Breast epithelium (tissue), 4 donors: ENCODE data around the gene GCSH. TPM values are rescaled to one million over a fixed set of nuclear protein-coding genes. Genes with fewer than 3 reads are reported as not detected.

ENCODE experiments used
- DNase-seq, 2 donors: peaks; one replicate each; pipeline ENCODE4 v3.0.0-alpha.2; 2019; ENCODE audit warnings: low spot score in 2 of 2
- H3K27ac ChIP-seq, 2 donors: fragments of 200-600 bp; sonication (generic) in 1 of 2; one replicate each; pipeline ENCODE4 v1.5.1; 2016 to 2019; ENCODE audit warnings: mild to moderate bottlenecking in 1 of 2
- H3K27me3 ChIP-seq, 2 donors: fragments of 200-600 bp; sonication (generic) in 1 of 2; one replicate each; pipeline versions ENCODE4 v1.5.1 to v1.6.0; 2017 to 2019; ENCODE audit warnings: control low read depth in 1 of 2, mild to moderate bottlenecking in 1 of 2
- H3K36me3 ChIP-seq: fragments of 200-600 bp; one replicate; pipeline ENCODE4 v1.5.1; 2019
- H3K4me1 ChIP-seq, 2 donors: fragments of 200-600 bp; sonication (generic); one replicate each; pipeline ENCODE4 v1.5.1; 2016 to 2019; ENCODE audit warnings: control low read depth in 1 of 2
- H3K4me3 ChIP-seq, 3 donors: fragments of 200-600 bp; sonication (generic); 1 replicate in 2 of 3; 2 replicates in 1 of 3; pipeline ENCODE4 v1.5.1; 2016 to 2019; ENCODE audit warnings: mild to moderate bottlenecking in 3 of 3, moderate library complexity in 2 of 3
- H3K9me3 ChIP-seq, 2 donors: fragments of 200-600 bp; sonication (generic) in 1 of 2; one replicate each; pipeline ENCODE4 v1.5.1; 2016 to 2019; ENCODE audit warnings: control low read depth in 1 of 2
- CTCF ChIP-seq, 3 donors: fragments of 450-650 bp; IDR thresholded peaks; one replicate each; pipeline ENCODE4 v1.5.1; 2016 to 2017; ENCODE audit warnings: antibody characterized with exemption in 3 of 3, mild to moderate bottlenecking in 3 of 3, moderate library complexity in 3 of 3
- POLR2A ChIP-seq: fragments of 450-650 bp; IDR thresholded peaks from one replicate; pipeline ENCODE4 v1.6.1; 2016; ENCODE audit warnings: antibody characterized with exemption, mild to moderate bottlenecking, moderate library complexity
- POLR2AphosphoS5 ChIP-seq, 3 donors: sonication (generic); formaldehyde crosslinking; IDR thresholded peaks; one replicate each; pipeline ENCODE4 v1.6.1; 2017; ENCODE audit warnings: antibody characterized with exemption in 3 of 3
- intact Hi-C: fragments of 100-400 bp; cut with DNase I; formaldehyde crosslinking; loops from one replicate; pipeline ENCODE4 v1.15.1; 2023; ENCODE audit warnings: low total_unique reads
- total RNA-seq, 3 donors: library from RNA; depleted of rRNA; stranded (reverse); fragments of >200 nt; gene quantifications; one replicate each; pipeline ENCODE4 v1.1.0, GENCODE V29; 2016

The GCSH gene
- total RNA-seq, 3 donors from 2014 or later: 19.9 to 22.1 (median 21.0) TPM

GRCh38 chr16:81040842-81041241 lies 55.4 kb downstream of the GCSH start:
- H3K4me3 ChIP-seq: no peak overlapping the region
- H3K9me3 ChIP-seq: no peaks in the 10 kb centered on the region
- H3K36me3 ChIP-seq: no peaks in the 10 kb centered on the region
- intact Hi-C loops: no loop called here
- H3K4me1 ChIP-seq: no peaks in the 10 kb centered on the region
- TF ChIP-seq POLR2A (no peak), POLR2AphosphoS5 (IDR thresholded peaks at IDR 0.05) (no peak), CTCF (IDR thresholded peaks at IDR 0.05) (no peak)
- DNase-seq: no peak
- no peak overlapping the region for H3K27ac ChIP-seq
- no peaks in the 10 kb centered on the region for H3K27me3 ChIP-seq

- Histone ChIP-seq H3K9me3 (no peaks in the 10 kb centered on the region), H3K27ac (no peak overlapping the region), H3K27me3 (no peaks in the 10 kb centered on the region), H3K4me3 (no peak overlapping the region), H3K36me3 (no peaks in the 10 kb centered on the region), H3K4me1 (no peaks in the 10 kb centered on the region)
- DNase-seq: no peak
- TF ChIP-seq CTCF (IDR thresholded peaks at IDR 0.05) (no peak), POLR2A (no peak), POLR2AphosphoS5 (IDR thresholded peaks at IDR 0.05) (no peak)
- intact Hi-C loops: no loop called here
Measured at GRCh38 chr16:81040131-81040530, 56.1 kb downstream of the GCSH start.

GRCh38 chr16:81036751-81037350 lies 59.3 kb downstream of the GCSH start:
- Histone ChIP-seq H3K27me3 (no peaks in the 10 kb centered on the region), H3K27ac (peak overlapping the region in 1 of 2 donors; percentile 20), H3K4me1 (no peaks in the 10 kb centered on the region), H3K4me3 (peak overlapping the region; percentile 75 to 92 (median 83)), H3K9me3 (no peaks in the 10 kb centered on the region), H3K36me3 (no peaks in the 10 kb centered on the region)
- intact Hi-C loops: no loop called here
- DNase-seq: no peak
- TF ChIP-seq POLR2A (no peak), CTCF (IDR thresholded peaks at IDR 0.05) (no peak), POLR2AphosphoS5 (IDR thresholded peaks at IDR 0.05) (no peak)

GRCh38 chr16:81035975-81036750 lies 60.0 kb downstream of the GCSH start:
- Histone ChIP-seq H3K4me1 (no peaks in the 10 kb centered on the region), H3K9me3 (no peaks in the 10 kb centered on the region), H3K4me3 (peak overlapping the region; percentile 75 to 92 (median 83)), H3K27ac (peak overlapping the region; percentile 68 to 88), H3K36me3 (no peaks in the 10 kb centered on the region), H3K27me3 (no peaks in the 10 kb centered on the region)
- intact Hi-C loops: no loop called here
- TF ChIP-seq POLR2A: no peak
- no peak for TF ChIP-seq CTCF (IDR thresholded peaks at IDR 0.05)
- no peak for TF ChIP-seq POLR2AphosphoS5 (IDR thresholded peaks at IDR 0.05)
- DNase-seq: no peak

GRCh38 chr16:81035398-81035974 lies 60.7 kb downstream of the GCSH start, which contains the start of gene ATMIN:
TSS of gene ATMIN (plus strand) at chr16:81035842. CDS start at chr16:81035871, 29 bp downstream.
- intact Hi-C loops: no loop called here
- Histone ChIP-seq H3K27me3 (no peaks in the 10 kb centered on the region), H3K36me3 (no peaks in the 10 kb centered on the region), H3K27ac (peak within 1 kb of the TSS; percentile 68 to 88), H3K4me1 (no peaks in the 10 kb centered on the region), H3K4me3 (peak within 1 kb of the TSS; percentile 75 to 92 (median 83)), H3K9me3 (no peaks in the 10 kb centered on the region)
- TF ChIP-seq POLR2AphosphoS5 (IDR thresholded peaks at IDR 0.05) (peak in 1 of 3 donors; percentile 21), CTCF (IDR thresholded peaks at IDR 0.05) (peak; percentile 74 to 99 (median 90)), POLR2A (no peak)
- peak; percentile 79 to 81 for DNase-seq
